Thoracic aorta (tissue), 2 donors: ENCODE data around the gene ACAD10. TPM values are rescaled to one million over a fixed set of nuclear protein-coding genes. Genes with fewer than 3 reads are reported as not detected.

Experiments used
- ATAC-seq: fragments of 150-250 bp; one replicate; pipeline ENCODE4 v1.8.0; 2017; ENCODE audit warnings: low read depth; ENCODE audit not compliant: insufficient number of reproducible peaks, low FRiP score
- DNase-seq: peaks from one replicate; pipeline ENCODE4 v3.0.0-alpha.2; 2020; ENCODE audit warnings: low spot score
- H3K27ac ChIP-seq, 2 donors: fragments of 200-600 bp; sonication (generic); 1 replicate in 1 of 2; 2 replicates in 1 of 2; pipeline ENCODE4 v1.5.1; 2016; ENCODE audit warnings: mild to moderate bottlenecking in 2 of 2, moderate library complexity in 2 of 2
- H3K27me3 ChIP-seq: fragments of 200-600 bp; sonication (generic); replicated peaks from 2 replicates; pipeline ENCODE4 v1.6.0; 2016; ENCODE audit warnings: mild to moderate bottlenecking; ENCODE audit not compliant: insufficient read depth
- H3K36me3 ChIP-seq: fragments of 200-600 bp; sonication (generic); one replicate; pipeline ENCODE4 v1.5.1; 2016
- H3K4me1 ChIP-seq, 2 donors: fragments of 200-600 bp; sonication (generic); 1 replicate in 1 of 2; 2 replicates in 1 of 2; pipeline versions ENCODE4 v1.5.1 to v1.6.0; 2016; ENCODE audit warnings: low read depth in 2 of 2, mild to moderate bottlenecking in 1 of 2; ENCODE audit not compliant: control insufficient read depth in 1 of 2
- H3K4me3 ChIP-seq: fragments of 200-600 bp; sonication (generic); 2 replicates; pipeline ENCODE4 v1.5.1; 2016; ENCODE audit warnings: mild to moderate bottlenecking
- H3K9me3 ChIP-seq: fragments of 200-600 bp; sonication (generic); 2 replicates; pipeline ENCODE4 v1.5.1; 2016
- total RNA-seq, 2 donors: library from RNA; depleted of rRNA; stranded (reverse); fragments of >200 nt; gene quantifications; one replicate each; pipeline versions ENCODE4 v1.1.0 to v1.2.3, GENCODE V29; 2016
- TF ChIP-seq, protein P1 (sequence below): fragments of 200-600 bp; sonication (generic); IDR thresholded peaks from one replicate; pipeline ENCODE4 v1.5.1; 2019; ENCODE audit warnings: antibody characterized with exemption

The ACAD10 gene
- total RNA-seq, 2 donors from 2014 or later, result 15.8 to 17.6 TPM

DNA sequence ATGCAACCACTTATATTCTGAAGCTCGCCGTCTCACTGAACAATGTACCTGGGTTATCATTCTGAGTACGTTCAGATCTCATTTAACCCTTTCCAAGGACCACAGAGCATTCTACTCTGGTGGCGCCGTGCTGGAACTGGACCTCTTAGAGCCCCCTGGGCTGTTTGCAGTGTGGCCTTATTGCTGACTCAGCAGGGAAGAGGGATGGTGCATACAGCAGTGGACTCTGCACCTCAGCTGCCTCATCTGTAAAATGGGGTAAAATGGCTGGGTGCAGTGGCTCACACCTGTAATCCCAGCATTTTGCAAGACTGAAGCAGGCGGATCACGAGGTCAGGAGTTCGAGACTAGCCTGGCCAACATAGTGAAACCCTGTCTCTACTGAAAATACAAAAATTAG lies 83.7 kb downstream of the ACAD10 start:
- no peak overlapping the region for H3K27ac ChIP-seq
- no peaks in the 10 kb centered on the region for H3K36me3 ChIP-seq
- no peak for ATAC-seq
- TF ChIP-seq, protein P1, sequence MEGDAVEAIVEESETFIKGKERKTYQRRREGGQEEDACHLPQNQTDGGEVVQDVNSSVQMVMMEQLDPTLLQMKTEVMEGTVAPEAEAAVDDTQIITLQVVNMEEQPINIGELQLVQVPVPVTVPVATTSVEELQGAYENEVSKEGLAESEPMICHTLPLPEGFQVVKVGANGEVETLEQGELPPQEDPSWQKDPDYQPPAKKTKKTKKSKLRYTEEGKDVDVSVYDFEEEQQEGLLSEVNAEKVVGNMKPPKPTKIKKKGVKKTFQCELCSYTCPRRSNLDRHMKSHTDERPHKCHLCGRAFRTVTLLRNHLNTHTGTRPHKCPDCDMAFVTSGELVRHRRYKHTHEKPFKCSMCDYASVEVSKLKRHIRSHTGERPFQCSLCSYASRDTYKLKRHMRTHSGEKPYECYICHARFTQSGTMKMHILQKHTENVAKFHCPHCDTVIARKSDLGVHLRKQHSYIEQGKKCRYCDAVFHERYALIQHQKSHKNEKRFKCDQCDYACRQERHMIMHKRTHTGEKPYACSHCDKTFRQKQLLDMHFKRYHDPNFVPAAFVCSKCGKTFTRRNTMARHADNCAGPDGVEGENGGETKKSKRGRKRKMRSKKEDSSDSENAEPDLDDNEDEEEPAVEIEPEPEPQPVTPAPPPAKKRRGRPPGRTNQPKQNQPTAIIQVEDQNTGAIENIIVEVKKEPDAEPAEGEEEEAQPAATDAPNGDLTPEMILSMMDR, result no peak
- H3K4me1 ChIP-seq, result peaks cover 22 to 65% of the 10 kb centered on the region in 2 donors
- no peak overlapping the region for H3K4me3 ChIP-seq
- DNase-seq, result no peak
- H3K27me3 ChIP-seq, result no peaks in the 10 kb centered on the region
- no peaks in the 10 kb centered on the region for H3K9me3 ChIP-seq

DNA sequence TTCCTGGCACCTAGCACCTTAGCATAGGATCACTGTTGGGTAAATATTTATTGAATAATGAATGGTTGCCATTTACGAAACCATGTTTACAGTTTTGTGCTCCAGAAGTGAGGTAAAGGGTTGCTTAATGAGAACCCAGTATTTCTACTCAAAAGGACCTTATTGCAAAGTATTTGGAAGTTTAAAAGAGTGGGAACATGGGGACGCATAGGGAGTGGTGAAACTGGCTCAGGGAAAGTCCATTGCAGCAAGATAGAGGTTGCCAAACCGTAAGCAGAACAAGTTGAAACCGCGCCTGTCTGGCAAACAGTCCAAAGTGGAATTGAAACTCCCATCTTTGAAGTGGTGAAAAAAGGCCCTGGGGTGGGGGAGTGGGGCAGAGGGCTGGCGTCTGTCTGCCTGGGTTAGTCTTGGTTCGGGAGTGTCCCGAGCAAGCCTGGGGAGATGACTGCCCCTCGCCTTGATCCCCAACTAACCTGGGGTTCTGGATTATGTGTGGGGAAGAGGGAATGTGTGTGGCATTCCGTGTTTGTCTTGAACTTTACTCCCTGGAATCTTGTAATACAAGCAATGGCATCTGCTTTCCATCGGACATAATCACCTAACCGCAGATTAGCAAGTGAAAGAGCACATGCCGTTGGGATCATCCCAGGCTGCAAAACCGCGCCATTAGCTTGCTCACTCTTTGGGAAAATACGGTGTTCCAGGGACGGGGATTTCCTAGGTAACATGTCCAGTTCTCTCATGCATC lies 88.1 kb downstream of the ACAD10 start:
- H3K9me3 ChIP-seq, result no peaks in the 10 kb centered on the region
- peak overlapping the region; percentile 64 for H3K4me3 ChIP-seq
- TF ChIP-seq, protein P1, result no peak
- no peaks in the 10 kb centered on the region for H3K36me3 ChIP-seq
- DNase-seq (no peak), ATAC-seq (no peak)
- peaks cover 44 to 85% of the 10 kb centered on the region in 2 donors for H3K4me1 ChIP-seq
- H3K27ac ChIP-seq, result peak overlapping the region; percentile 56 to 91
- H3K27me3 ChIP-seq, result no peaks in the 10 kb centered on the region

DNA sequence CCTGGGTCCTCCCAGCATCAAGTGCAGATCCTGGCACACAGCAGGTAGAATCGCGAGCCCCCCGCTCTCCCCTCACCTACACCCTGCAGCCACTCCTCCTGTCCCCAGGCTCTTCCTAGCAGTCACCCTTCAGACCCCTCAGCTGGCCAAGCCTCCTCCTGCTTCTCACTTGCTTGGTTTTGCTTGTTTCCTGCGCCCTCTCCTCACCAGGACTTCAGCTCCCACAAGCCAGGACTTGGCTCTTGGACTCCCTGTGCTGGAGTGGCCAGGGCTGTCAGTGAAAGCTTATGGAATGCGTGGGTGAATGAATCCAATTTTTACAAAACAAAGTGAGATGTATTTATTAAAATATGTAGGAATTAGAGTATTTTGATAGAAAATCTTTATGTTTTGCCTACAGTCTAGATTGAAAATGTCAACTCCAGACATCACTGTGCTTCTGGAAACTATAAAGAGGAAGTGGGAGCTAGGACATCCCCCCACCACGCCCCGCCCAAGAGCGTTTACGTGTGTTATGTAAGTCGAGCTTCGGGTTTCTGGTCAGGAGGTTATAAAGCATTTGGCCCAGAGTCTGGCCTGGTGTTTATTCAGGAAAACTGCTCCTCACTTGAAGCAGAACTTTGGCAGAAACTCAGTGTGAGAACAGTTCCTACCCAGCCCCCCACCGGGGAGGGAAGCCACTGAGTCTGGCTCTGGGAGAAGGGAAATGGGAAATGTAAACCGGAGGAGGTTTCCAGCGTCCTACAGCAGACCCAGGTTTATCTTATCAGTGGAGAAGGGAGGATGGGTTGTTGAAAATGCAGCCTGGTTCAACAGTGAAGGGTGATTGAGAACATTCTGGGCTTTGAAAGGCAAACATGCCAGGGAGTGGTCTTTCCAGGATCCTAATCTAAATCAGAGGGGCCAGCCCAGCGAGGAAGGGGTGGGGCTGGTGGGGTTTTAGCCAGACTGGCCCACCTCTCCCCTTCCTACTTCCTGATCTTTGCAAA lies 89.6 kb downstream of the ACAD10 start:
- Histone ChIP-seq H3K27me3 (no peaks in the 10 kb centered on the region), H3K4me3 (peak overlapping the region; percentile 64), H3K9me3 (no peaks in the 10 kb centered on the region), H3K36me3 (no peaks in the 10 kb centered on the region), H3K27ac (peak overlapping the region; percentile 56 to 91), H3K4me1 (peaks cover 39 to 70% of the 10 kb centered on the region in 2 donors)
- ATAC-seq (no peak), DNase-seq (no peak)
- TF ChIP-seq, protein P1, result no peak

DNA sequence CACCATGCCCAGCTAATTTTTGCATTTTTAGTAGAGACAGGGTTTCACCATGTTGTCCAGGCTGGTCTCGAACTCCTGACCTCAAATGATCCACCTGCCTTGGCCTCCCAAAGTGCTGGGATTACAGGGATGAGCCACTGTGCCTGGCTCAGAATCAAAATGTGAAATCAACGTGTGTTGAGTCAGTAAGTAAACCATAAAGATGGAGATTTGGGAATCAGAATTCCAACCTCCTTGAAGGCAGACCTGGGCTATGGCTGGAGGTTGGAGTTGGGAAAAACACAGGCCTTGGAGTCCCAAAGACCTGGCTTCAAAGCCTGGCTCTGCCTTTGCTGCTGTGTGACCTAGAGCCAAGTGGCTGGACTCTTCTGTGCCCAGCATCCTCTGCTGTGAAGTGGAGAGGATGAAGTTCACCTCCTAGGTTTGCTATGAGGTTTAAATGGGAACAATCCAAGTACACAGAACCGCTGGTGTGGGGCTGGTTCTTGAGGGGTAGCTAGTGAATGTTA lies 91.0 kb downstream of the ACAD10 start:
- TF ChIP-seq, protein P1, result no peak
- no peak overlapping the region for H3K4me3 ChIP-seq
- peaks cover 9% of the 10 kb centered on the region for H3K36me3 ChIP-seq
- H3K4me1 ChIP-seq, result peaks cover 39 to 67% of the 10 kb centered on the region in 2 donors
- DNase-seq (no peak), ATAC-seq (no peak)
- no peaks in the 10 kb centered on the region for H3K9me3 ChIP-seq
- H3K27ac ChIP-seq, result peak overlapping the region; percentile 56 to 91
- H3K27me3 ChIP-seq, result no peaks in the 10 kb centered on the region
